ENCODE results near the gene GPR84.

GRCh38 chr12:54337280-54337842 lies 26.9 kb downstream of the GPR84 start:
- TF ChIP-seq CTCF (optimal IDR thresholded peaks at IDR 0.05 in 1 of 3, IDR thresholded peaks at IDR 0.05 in 1 of 3, conservative IDR thresholded peaks at IDR 0.05 in 1 of 3; ENCODE audit: extremely low read depth in 1 of 3, insufficient read depth in 2 of 3, low read length in 3 of 3): no peak
- no peak for TF ChIP-seq EZH2 (IDR thresholded peaks at IDR 0.05; ENCODE audit: low read length)

All from keratinocyte (primary cell).